OCI-LY3 (cell line): ENCODE measurements around the gene NRM.

Experiments used
- CTCF ChIP-seq: fragments of 200-600, 300-600 bp; sonication (generic); IDR thresholded peaks from 2 replicates; pipeline ENCODE4 v1.5.1; 2014; ENCODE audit warnings: antibody characterized with exemption, low read length, low read depth
- EZH2phosphoT487 ChIP-seq: fragments of 200-600 bp; shearing (Covaris generic); IDR thresholded peaks from 2 replicates; pipeline ENCODE4 v1.6.1; 2018; ENCODE audit warnings: antibody characterized with exemption, mixed run types, low read depth

- TF ChIP-seq CTCF (no peak), EZH2phosphoT487 (no peak)
These were observed 6.8 kb downstream of the NRM start for GRCh38 chr6:30683980-30684338.
